Epithelial cell of proximal tubule (primary cell): ENCODE measurements around the gene LCN1. TPM values are rescaled to one million over a fixed set of nuclear protein-coding genes. Genes with fewer than 3 reads are reported as not detected.
"Not testable (repeated sequence)": the region's sequence is repeated elsewhere in the genome, so short reads cannot be mapped to it uniquely, and the experiment has no call there.

ENCODE experiments used
- DNase-seq: peaks from one replicate; pipeline ENCODE4 v3.0.0-alpha.2; 2011; ENCODE audit warnings: low read depth
- H3K4me3 ChIP-seq: 2 replicates; pipeline ENCODE4 v1.5.1; 2011; ENCODE audit warnings: low read depth, mild to moderate bottlenecking, low read length
- CTCF ChIP-seq: conservative IDR thresholded peaks from 2 replicates; pipeline ENCODE4 v1.5.1; 2012; ENCODE audit warnings: low read depth, mild to moderate bottlenecking, low read length
- total RNA-seq: library from RNA; depleted of rRNA; stranded (reverse); fragments of >200 nt; gene quantifications from 2 replicates; pipeline ENCODE4 v1.2.3, GENCODE V29; 2015

LCN1 gene
- total RNA-seq, 1 donor from 2014 or later, result not detected

GRCh38 chr9:135533674-135534073, 12.4 kb downstream of the LCN1 start:
- TF ChIP-seq CTCF, result no peak
- no peak overlapping the region for H3K4me3 ChIP-seq
- no peak for DNase-seq

- DNase-seq, H3K4me3 ChIP-seq: not testable (repeated sequence)
Measured at GRCh38 chr9:135534192-135534711, 13.0 kb downstream of the LCN1 start.

- not testable (repeated sequence) for H3K4me3 ChIP-seq, DNase-seq
Measured at GRCh38 chr9:135534826-135535225, 13.6 kb downstream of the LCN1 start.

GRCh38 chr9:135535631-135536030, 14.4 kb downstream of the LCN1 start:
- not testable (repeated sequence) for H3K4me3 ChIP-seq, DNase-seq

GRCh38 chr9:135536216-135536615, 15.0 kb downstream of the LCN1 start:
- no peak overlapping the region for H3K4me3 ChIP-seq
- TF ChIP-seq CTCF, result no peak
- no peak for DNase-seq

- not testable (repeated sequence) for H3K4me3 ChIP-seq, DNase-seq
Measured at GRCh38 chr9:135543262-135543894, 22.1 kb downstream of the LCN1 start.

GRCh38 chr9:135544981-135545635, 23.9 kb downstream of the LCN1 start:
- no peak for DNase-seq
- TF ChIP-seq CTCF, result no peak
- no peak overlapping the region for H3K4me3 ChIP-seq

GRCh38 chr9:135545646-135546176, 24.5 kb downstream of the LCN1 start, which contains the start of gene OBP2A:
Gene OBP2A (plus strand): TSS chr9:135546126. CDS start chr9:135546181, 55 bp downstream.
- not testable (repeated sequence) for DNase-seq, H3K4me3 ChIP-seq

GRCh38 chr9:135546792-135547617, 25.8 kb downstream of the LCN1 start:
- DNase-seq, H3K4me3 ChIP-seq: not testable (repeated sequence)
